HG03565 (cell line): ENCODE results near the gene KCNK6.
"Not testable (repeated sequence)": the region's sequence is repeated elsewhere in the genome, so short reads cannot be mapped to it uniquely, and the experiment has no call there.

ENCODE experiments used
- ATAC-seq: cut with Tn5 transposase; IDR thresholded peaks from one replicate; pipeline ENCODE4 v1.9.1; 2021; ENCODE audit warnings: mild to moderate bottlenecking, moderate library complexity; ENCODE audit not compliant: unreplicated experiment

Gene KCNK6

DNA sequence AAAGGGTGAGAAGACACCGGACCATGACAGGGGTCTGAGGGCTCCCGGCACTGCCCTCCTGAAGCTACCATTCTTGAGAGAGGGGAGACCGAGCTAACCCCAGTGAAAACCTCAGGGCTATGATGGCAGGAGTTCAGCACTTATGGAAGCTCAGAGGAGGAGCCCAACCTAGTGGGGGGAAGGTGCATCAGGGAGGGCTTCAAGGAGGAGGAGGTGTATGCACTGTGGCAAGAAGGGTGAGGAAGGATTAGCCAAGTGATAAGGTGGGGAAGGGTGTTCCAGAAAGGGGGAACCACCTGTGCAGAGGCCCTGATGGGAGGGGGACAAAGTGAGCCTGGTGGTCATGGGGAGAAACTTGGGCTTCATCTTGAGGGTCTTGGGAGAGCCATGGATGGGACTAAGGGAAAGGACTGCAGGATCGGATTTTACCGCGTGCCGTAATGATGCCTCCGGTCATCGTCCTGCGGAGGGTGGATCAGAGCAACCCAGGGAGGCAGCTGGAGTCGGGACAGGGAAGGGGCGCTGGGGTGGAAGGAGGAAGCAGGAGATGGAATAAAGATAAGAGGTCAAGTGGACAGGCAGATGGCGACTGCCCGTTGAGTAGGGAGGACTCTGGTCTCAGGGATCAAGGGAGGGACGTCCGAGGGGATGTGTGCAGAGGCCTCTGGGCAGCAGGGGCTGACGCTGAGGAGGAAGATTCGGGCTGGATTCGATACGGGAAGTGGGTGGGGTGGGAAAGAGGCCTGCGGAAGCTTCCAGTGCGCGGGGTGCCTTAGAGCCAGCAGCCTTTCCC is 41.4 kb downstream of the KCNK6 start:
- ATAC-seq = no peak

DNA sequence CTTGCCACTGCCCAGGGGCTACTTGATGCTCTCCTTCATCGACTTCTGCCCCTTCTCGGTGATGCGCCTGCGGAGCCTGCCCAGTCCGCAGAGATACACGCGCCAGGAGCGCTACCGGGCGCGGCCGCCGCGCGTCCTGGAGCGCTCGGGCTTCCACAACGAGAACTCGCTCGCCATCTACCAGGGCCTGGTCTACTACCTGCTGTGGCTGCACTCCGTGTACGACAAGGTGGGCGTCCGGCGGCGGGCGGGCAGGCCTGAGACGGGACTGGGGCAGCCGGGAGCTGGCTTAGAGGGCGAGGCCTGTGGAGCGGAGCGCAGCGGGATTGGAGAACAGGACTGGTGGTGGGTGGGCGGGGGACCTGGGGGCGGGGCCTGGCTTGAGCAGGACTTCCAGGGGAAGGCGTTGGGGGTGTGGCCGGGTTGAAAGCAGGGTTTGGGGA is 42.0 kb downstream of the KCNK6 start:
- no peak for ATAC-seq

DNA sequence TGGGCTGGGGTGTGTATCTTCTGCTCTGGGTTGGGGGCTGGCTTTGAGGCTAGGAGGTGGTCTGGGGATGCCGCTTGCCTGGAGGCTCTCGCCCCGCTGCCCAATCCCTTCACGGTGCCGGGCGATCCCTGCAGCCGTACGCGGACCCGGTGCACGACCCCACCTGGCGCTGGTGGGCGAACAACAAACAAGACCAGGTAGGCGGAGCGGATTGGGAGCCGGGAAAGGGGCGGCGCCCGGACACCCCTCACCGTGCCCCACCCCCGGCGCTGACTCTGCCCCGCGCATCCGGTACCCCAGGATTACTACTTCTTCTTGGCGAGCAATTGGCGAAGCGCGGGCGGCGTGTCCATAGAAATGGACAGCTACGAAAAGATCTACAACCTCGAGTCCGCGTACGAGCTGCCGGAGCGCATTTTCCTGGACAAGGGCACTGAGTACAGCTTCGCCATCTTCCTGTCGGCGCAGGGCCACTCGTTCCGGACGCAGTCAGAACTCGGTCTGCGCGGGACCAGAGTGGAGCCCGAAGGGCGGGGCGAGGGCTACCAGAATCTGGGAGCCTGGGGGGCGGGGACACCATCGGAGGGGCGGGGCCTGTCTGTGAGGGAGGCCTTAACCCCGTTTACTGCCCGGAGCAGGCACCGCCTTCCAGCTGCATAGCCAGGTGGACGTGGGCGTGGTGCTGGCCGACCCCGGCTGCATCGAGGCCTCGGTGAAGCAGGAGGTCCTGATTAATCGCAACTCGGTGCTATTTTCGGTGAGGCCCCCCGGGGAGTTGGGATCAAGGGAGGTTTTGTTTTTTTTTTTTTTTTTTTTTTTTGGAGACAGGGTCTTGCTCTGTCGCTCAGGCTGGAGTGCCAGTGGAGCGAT is 42.7 kb downstream of the KCNK6 start:
- no peak for ATAC-seq

DNA sequence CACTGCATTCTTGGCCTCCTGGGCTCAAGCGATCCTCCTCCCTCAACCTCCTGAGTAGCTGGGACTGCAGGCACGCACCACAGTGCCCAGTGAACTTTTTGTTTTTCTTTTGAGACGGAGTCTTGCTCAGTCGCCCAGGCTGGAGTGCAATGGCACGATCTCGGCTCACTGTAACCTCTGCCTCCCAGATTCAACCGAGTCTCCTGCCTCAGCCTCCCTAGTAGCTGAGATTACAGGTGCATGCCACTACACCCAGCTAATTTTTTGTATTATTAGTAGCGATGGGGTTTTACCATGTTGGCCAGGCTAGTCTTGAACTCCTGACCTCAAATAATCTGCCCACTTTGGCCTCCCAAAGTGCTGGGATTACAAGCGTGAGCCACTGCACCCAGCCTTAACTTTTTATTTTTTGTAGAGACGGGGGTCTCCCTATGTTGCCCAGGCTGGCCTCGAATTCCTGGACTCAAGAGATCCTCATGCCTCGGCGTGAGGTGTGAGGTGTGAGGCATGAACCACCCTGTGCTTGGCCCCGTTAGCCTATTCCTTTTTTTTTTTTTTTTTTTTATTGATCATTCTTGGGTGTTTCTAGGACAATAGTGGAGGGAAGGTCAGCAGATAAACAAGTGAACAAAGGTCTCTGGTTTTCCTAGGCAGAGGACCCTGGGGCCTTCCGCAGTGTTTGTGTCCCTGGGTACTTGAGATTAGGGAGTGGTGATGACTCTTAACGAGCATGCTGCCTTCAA is 43.5 kb downstream of the KCNK6 start:
- not testable (repeated sequence) for ATAC-seq

DNA sequence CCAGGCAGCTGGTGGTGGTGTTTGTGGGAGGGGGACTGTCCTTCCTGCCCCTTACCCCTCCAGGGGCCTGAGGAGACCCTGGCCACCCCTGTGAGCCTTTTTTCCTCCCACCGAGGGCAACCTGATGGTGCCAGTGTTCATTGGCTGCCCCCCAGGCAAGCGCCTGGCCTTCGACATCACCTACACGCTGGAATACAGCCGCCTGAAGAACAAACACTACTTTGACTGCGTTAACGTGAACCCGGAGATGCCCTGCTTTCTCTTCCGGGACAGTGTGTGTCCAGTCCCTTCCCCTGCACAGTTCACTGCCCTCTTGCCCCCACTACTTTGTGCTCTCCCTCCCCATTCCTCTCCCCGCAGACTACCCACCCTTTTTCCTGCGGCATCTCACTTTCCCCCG is 47.4 kb downstream of the KCNK6 start:
- no peak for ATAC-seq

DNA sequence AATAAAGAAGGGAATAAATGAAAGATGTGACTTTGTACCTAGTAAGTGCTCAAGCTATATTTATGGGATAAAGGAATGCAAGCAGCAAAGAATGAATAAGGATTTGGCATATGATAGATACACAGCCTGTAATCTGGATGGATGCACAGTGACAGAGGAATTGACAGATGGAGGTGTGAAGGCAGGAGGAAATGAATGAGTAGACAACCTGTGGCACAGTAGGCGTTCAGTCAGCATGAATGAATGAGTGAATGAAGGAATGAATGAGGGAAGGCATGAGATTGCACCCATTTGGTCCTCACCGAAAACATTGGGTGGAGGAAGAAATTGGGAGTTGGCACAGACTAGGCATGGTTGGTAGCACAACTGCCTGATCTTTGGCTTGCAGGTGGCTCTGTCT is 49.9 kb downstream of the KCNK6 start:
- no peak for ATAC-seq

DNA sequence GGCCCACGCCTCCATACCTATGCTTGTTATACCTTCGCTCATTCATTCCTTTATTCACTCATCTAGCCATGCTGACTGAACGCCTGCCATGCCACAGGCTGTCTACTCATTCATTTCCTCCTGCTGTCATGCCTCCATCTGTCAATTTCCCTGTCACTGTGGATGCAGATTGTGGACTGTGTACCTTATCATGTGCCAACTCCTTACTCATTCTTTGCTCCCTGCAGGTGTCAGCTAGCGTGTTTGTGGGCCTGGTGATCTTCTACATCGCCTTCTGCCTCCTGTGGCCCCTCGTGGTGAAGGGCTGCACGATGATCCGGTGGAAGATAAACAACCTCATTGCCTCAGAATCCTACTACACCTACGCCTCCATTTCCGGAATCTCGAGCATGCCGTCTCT is 50.7 kb downstream of the KCNK6 start:
- no peak for ATAC-seq

DNA sequence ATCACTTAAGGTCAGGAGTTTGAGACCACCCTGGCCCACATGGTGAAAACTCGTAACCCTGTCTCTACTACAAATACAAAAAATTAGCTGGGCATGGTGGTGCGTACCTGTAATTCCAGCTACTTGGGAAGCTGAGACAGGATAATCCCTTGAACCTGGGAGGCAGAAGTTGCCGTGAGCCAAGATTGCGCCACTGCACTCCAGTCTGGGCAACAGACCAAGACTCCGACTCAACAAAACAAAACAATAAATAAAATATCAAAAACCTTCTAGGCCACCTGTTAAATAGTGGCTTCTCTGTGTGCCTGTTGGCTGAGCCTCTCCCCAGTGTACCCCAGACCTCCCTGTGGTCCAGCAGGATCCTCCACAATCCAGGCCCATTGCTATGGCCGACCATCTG is 51.4 kb downstream of the KCNK6 start:
- no peak for ATAC-seq

DNA sequence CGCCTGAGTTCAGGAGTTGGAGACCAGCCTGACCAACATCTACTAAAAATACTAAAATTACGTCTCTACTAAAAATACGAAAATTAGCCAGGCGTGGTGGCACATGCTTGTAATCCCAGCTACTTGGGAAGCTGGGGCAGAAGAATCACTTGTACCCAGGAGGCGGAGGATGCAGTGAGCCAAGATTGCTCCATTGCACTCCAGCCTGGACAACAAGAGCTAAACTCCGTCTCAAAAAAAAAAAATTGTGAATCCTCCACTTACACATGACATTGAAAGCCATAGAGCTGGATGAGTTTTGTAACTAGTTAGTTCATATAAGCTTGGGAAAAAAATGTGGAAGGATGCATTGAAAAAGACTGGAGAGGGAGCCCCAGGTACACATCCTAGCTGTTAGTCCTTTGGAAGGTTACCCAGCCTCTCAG is 54.3 kb downstream of the KCNK6 start:
- no peak for ATAC-seq

DNA sequence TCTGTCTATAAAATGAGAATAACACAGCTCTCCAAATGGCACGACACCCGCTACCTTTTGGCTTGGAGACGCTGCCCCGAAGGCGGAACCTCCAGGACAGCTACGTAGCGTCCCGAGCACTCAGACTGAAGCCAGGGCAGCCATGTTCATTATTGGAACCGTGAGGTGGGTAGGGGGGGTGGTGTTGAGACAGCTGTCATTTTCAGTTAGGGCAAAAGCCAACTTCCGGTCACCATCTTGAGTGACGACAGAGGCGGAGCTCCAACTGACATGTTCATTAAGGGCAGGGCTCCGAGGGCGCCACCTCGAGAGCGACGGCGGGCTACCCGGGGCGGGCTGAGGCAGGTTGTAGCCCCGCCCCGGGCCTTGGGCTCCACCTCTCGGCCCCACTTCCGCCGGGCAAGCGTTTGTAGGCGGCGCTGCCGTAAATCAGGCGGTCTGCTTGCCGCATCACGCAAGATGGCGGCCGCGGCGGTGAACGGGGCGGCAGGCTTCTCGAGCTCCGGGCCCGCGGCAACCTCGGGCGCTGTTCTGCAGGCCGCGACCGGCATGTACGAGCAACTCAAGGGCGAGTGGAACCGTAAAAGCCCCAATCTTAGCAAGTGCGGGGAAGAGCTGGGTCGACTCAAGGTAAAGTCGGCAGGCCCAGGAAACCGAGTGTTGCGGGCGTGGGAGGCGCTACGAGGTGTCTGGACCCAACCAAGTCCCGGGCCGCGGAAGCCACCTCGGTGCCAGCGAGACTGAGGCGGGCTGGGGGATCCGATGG is 54.9 kb downstream of the KCNK6 start, which contains the start of gene PSMD8:
TSS of gene PSMD8 (plus strand) at position 240 of the 766 bp plus-strand sequence. CDS start at position 271, 31 bp downstream.
- ATAC-seq = peak; percentile 88

DNA sequence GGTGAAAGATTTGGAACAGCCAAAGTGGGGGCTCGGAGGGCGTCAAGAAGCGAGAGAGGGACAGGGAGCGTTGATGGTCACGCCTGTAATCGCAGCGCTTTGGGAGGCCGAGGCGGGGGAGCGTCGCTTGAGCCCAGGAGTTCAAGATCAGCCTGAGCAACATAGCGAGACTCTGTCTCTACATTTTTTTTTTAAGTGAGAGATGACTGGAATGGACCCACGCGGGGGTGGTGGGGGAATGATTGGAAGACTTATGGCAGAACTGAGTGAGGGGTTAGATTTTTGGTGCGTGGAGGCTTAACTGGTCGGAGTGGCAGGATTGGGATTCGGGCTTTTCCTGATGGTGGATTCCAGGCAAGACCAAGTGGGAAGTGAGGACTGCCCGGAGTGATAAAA is 55.5 kb downstream of the KCNK6 start:
- ATAC-seq = no peak

DNA sequence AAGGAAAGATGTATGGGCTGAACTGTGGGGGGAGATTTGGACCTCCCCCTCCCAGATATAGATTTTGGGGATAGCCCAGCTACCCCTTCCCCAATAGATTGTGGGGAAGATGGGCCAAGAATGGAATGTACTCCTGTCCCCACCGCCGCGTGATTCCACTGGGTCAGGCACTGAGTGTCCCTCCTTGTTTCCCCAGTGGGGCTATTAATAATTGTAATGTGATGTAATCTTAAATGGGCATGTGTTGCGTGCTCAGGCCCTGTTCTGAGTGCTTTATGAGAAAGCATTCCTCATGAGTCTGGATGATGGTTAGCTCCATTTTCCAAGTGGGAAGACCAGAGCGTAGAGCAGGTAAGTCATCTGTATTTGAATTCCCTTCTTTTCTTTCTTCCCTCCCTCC is 56.1 kb downstream of the KCNK6 start:
- ATAC-seq = no peak

DNA sequence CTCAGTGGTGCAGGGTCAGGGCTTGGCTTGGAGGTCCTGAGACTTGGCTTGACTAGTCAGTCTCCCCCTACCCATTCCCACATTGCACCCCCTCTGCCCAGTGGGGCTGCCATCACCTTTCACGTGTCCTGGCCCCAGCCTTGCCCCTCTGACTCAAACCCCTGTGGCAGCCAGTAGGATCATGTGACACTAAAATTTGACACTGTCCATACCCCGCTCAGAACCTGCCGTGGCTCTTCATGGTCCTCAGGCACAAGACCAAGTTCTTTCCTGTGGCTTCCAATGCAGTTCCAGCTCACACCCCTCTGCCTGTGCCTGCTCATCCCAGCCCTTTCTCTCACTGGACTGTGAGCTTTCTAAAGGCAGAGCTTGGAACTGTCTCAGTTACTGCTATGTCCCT is 56.9 kb downstream of the KCNK6 start:
- ATAC-seq = no peak

DNA sequence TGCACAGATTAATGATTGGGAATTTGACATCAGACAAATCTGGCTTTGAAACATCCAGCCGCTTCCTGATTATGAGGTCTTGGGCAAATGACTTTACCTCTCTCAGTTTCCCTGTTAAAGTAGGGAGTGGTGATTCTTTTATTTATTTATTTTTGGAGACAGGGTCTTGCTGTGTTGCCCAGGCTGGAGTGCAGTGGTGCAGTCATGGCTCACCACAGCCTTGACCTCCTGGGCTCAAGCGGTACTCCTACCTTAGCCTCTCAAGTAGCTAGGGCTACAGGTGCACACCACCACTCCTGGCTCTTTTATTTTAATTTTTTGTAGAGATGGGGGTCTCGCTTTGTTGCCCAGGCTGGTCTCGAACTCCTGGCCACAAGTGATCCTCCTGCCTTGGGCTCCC is 57.4 kb downstream of the KCNK6 start:
- ATAC-seq = no peak

DNA sequence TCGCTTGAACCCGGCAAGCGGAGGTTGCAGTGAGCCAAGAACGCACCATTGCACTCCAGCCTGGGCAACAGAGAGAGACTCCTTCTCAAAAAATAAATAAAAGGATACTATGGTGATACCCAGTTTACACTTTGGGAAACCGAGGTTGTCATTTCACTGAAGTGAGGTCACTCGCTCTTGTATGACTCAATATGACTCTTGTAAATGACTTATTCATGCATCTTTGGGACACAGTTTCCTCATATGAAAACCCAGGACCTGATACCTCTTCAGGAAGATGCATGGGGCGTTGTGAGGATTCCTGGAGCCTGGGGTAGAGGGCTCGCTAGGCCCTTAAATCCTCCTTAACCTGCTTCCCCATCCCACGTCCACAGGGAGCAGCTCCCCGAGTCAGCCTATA is 59.2 kb downstream of the KCNK6 start:
- ATAC-seq = no peak

DNA sequence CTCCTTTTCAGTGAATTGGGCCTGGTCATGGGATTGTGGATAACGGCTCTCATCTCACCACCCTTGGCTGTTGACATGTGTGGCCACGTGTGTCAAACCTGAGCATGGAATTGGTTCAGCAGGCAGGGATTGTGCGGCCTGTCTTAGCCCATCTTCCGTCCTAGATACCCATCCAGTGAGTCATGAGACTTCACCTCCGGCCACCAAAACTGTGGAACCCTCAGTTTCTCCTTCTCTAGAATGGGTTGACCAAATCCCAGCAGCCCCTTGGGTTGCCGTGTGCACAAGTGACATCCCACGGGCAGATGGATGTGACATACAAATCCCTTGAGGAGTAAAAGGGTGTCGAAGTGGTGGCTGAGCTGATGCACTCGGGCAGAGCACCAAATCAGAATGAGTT is 61.5 kb downstream of the KCNK6 start:
- ATAC-seq = no peak
